Endothelial cell of umbilical vein (primary cell): Measurements from ENCODE around the gene RTN1. TPM values are rescaled to one million over a fixed set of nuclear protein-coding genes. Genes with fewer than 3 reads are reported as not detected.

Experiments used
- BruUV-seq: library from RNA; stranded (reverse); fragments of 400-500 nt; replicated peaks from 2 replicates; lab custom pipeline; 2021; lab: Mats Ljungman, UMichigan
- CTCF ChIA-PET: fragments of 300-600, 350-600 bp; sonication (Branson Sonifier 250); formaldehyde crosslinking; loops from one replicate; lab custom pipeline; 2021; ENCODE audit warnings: antibody characterized with exemption, inconsistent platforms; lab: Charles Lee
- POLR2A ChIA-PET: fragments of 300-600, 350-600 bp; sonication (Branson Sonifier 250); formaldehyde crosslinking; loops from one replicate; lab custom pipeline; 2021; ENCODE audit warnings: antibody characterized with exemption, inconsistent platforms; lab: Charles Lee
- DNase-seq: peaks from one replicate; pipeline ENCODE4 v3.0.0-alpha.2; 2011; ENCODE audit warnings: low read depth, low spot score
- FAIRE-seq: peaks from 2 replicates; lab custom pipeline; 2011; peaks lifted over from hg19 to GRCh38; lab: Jason Lieb, UNC
- H2AFZ ChIP-seq: 2 replicates; pipeline ENCODE4 v1.6.0; 2012; ENCODE audit warnings: low read depth, low read length, control low read depth, inconsistent platforms
- H3K27ac ChIP-seq: 2 replicates; pipeline ENCODE4 v1.5.1; 2011; ENCODE audit warnings: low read depth, mild to moderate bottlenecking, control low read depth, low read length, moderate library complexity; ENCODE audit not compliant: insufficient read depth
- H3K27me3 ChIP-seq, 2 experiments: 2 replicates each; pipeline versions ENCODE4 v1.6.0 to v1.6.1; 2011; ENCODE audit warnings: low read length in 2 of 2, mixed read lengths in 1 of 2; ENCODE audit not compliant: control insufficient read depth in 2 of 2, insufficient read depth in 2 of 2
- H3K36me3 ChIP-seq, 2 experiments: 2 replicates in 1 of 2; 3 replicates in 1 of 2; pipeline ENCODE4 v1.5.1; 2011; ENCODE audit warnings: low read length in 2 of 2, mild to moderate bottlenecking in 1 of 2, moderate library complexity in 1 of 2; ENCODE audit not compliant: control insufficient read depth in 2 of 2, insufficient read depth in 2 of 2; ENCODE audit errors: extremely low read depth in 1 of 2
- H3K4me1 ChIP-seq: 3 replicates; pipeline ENCODE4 v1.5.1; 2011; ENCODE audit warnings: mild to moderate bottlenecking, low read length; ENCODE audit not compliant: control insufficient read depth, insufficient read depth; ENCODE audit errors: extremely low read depth
- H3K4me2 ChIP-seq: 2 replicates; pipeline ENCODE4 v1.6.1; 2011; ENCODE audit warnings: low read length, control low read depth, mixed read lengths; ENCODE audit not compliant: insufficient read depth
- H3K4me3 ChIP-seq, 3 experiments: fragments of 200-600 bp in 1 of 3; sonication (generic), shearing (Covaris generic) in 1 of 3; replicated peaks in 1 of 3; 2 replicates each; pipeline ENCODE4 v1.5.1; 2011 to 2016; ENCODE audit warnings: control low read depth in 3 of 3, low read length in 3 of 3, mild to moderate bottlenecking in 2 of 3, inconsistent platforms in 1 of 3, low read depth in 1 of 3, moderate library complexity in 1 of 3; ENCODE audit not compliant: insufficient read depth in 1 of 3
- H3K79me2 ChIP-seq: 2 replicates; pipeline ENCODE4 v1.6.0; 2012; ENCODE audit warnings: low read length, inconsistent platforms; ENCODE audit not compliant: control insufficient read depth, insufficient read depth
- H3K9ac ChIP-seq: replicated peaks from 2 replicates; pipeline ENCODE3; 2011; ENCODE audit warnings: low read length, control low read depth; ENCODE audit not compliant: insufficient read depth; ENCODE audit errors: extremely low read depth
- H3K9me1 ChIP-seq: replicated peaks from 3 replicates; pipeline ENCODE4 v1.6.0; 2011; ENCODE audit warnings: mild to moderate bottlenecking, low read length; ENCODE audit not compliant: control insufficient read depth, insufficient read depth; ENCODE audit errors: extremely low read depth
- H3K9me3 ChIP-seq: replicated peaks from 2 replicates; pipeline ENCODE4 v1.5.1; 2012; ENCODE audit warnings: low read length, inconsistent platforms; ENCODE audit not compliant: control insufficient read depth, insufficient read depth
- H4K20me1 ChIP-seq: replicated peaks from 2 replicates; pipeline ENCODE3; 2011; ENCODE audit warnings: mild to moderate bottlenecking, low read length; ENCODE audit not compliant: control insufficient read depth, insufficient read depth; ENCODE audit errors: extremely low read depth
- CTCF ChIP-seq, 2 donors: IDR thresholded peaks; 1 replicate in 1 of 2; 2 replicates in 1 of 2; pipeline ENCODE4 v1.5.1; 2011; ENCODE audit warnings: low read length in 2 of 2, mild to moderate bottlenecking in 2 of 2, moderate library complexity in 2 of 2, control low read depth in 1 of 2, inconsistent platforms in 1 of 2, low read depth in 1 of 2; ENCODE audit not compliant: insufficient read depth in 1 of 2; ENCODE audit errors: extremely low read depth in 1 of 2
- EZH2 ChIP-seq: IDR thresholded peaks from 2 replicates; pipeline ENCODE4 v1.6.1; 2012; ENCODE audit warnings: borderline replicate concordance, low read depth, mild to moderate bottlenecking, moderate library complexity, low read length, inconsistent platforms; ENCODE audit not compliant: severe bottlenecking
- FOS ChIP-seq: IDR thresholded peaks from 2 replicates; pipeline ENCODE4 v1.6.1; 2011; ENCODE audit warnings: mild to moderate bottlenecking, low read length, moderate library complexity, borderline replicate concordance; ENCODE audit not compliant: insufficient read depth
- GATA2 ChIP-seq: IDR thresholded peaks from 2 replicates; pipeline ENCODE4 v1.7.0; 2011; ENCODE audit warnings: low read depth, mild to moderate bottlenecking, moderate library complexity, mixed read lengths, low read length; ENCODE audit not compliant: insufficient read length, insufficient read depth
- JUN ChIP-seq: IDR thresholded peaks from 2 replicates; pipeline ENCODE4 v1.6.1; 2011; ENCODE audit warnings: borderline replicate concordance, low read depth; ENCODE audit not compliant: insufficient read length, insufficient read depth
- MAX ChIP-seq: IDR thresholded peaks from 2 replicates; pipeline ENCODE4 v1.6.1; 2011; ENCODE audit not compliant: insufficient read depth, insufficient read length
- MYC ChIP-seq: IDR thresholded peaks from one replicate; pipeline ENCODE4 v1.6.1; 2011; ENCODE audit warnings: mild to moderate bottlenecking, low read depth, low read length
- POLR2A ChIP-seq: IDR thresholded peaks from 2 replicates; pipeline ENCODE4 v1.6.1; 2012; ENCODE audit warnings: low read depth, mild to moderate bottlenecking, control low read depth, low read length
- POLR2AphosphoS5 ChIP-seq: IDR thresholded peaks from 2 replicates; pipeline ENCODE4 v1.6.1; 2012; ENCODE audit warnings: low read depth, mild to moderate bottlenecking, control low read depth, low read length, moderate library complexity; ENCODE audit not compliant: insufficient read depth
- dilution Hi-C: fragments of 300-500 bp; cut with MboI; formaldehyde crosslinking; loops from one replicate; pipeline ENCODE4 v1.15.0; 2019; ENCODE audit warnings: low sequenced_read_pairs; ENCODE audit not compliant: extremely low pct_ligation_motif_present
- intact Hi-C: fragments of 100-400 bp; cut with micrococcal nuclease; formaldehyde crosslinking; loops from one replicate; pipeline ENCODE4 v1.10.0; 2022
- polyA plus RNA-seq, 4 experiments: library from polyadenylated mRNA; depleted of rRNA in 3 of 4; stranded (reverse) in 3 of 4; unstranded in 1 of 4; fragments of >200 nt; gene quantifications; 2 replicates each; pipeline versions ENCODE4 v1.2.1 to v1.2.3, GENCODE V29; 2011 to 2012; ENCODE audit warnings: missing spikeins in 1 of 4
- total RNA-seq: library from RNA; stranded (reverse); gene quantifications from 2 replicates; pipeline ENCODE4 v1.2.3, GENCODE V29; 2021

The RTN1 gene
- total and polyA plus RNA-seq, 2 donors (not counting 3 experiments of a cell fraction or from before 2014, with no cell fraction given): 0.10 to 0.29 TPM

GRCh38 chr14:59619061-59619460 lies 251.5 kb downstream of the RTN1 start:
- no peaks in the 10 kb centered on the region for H3K36me3 ChIP-seq
- no peak overlapping the region for H2AFZ ChIP-seq
- no peak overlapping the region for H3K9ac ChIP-seq
- dilution Hi-C loops: no loop called here
- no peaks in the 10 kb centered on the region for H3K9me1 ChIP-seq
- H3K79me2 ChIP-seq: no peaks in the 10 kb centered on the region
- H3K4me1 ChIP-seq: no peaks in the 10 kb centered on the region
- intact Hi-C loops: no loop called here
- ChIA-PET POLR2A (no interaction called here), CTCF (no interaction called here)
- H3K27ac ChIP-seq: no peak overlapping the region
- BruUV-seq: no TSS peak
- no peak for DNase-seq
- no peaks in the 10 kb centered on the region for H4K20me1 ChIP-seq
- H3K9me3 ChIP-seq: no peaks in the 10 kb centered on the region
- TF ChIP-seq MYC (no peak), MAX (no peak), POLR2A (no peak), POLR2AphosphoS5 (no peak), GATA2 (no peak), JUN (no peak), FOS (no peak), CTCF (IDR thresholded peaks at IDR 0.05; ENCODE audit: extremely low read depth in 1 of 2, insufficient read depth in 1 of 2, low read depth in 1 of 2, low read length in 2 of 2) (no peak), EZH2 (no peak)
- FAIRE-seq: no peak
- peaks cover 0 to 1% of the 10 kb centered on the region in 2 experiments for H3K27me3 ChIP-seq
- no peak overlapping the region for H3K4me3 ChIP-seq
- H3K4me2 ChIP-seq: no peak overlapping the region
